Hindlimb muscle (tissue), 1 donor: ENCODE measurements around the gene DCHS2. TPM values are rescaled to one million over a fixed set of nuclear protein-coding genes. Genes with fewer than 3 reads are reported as not detected.

Experiments used
- DNase-seq: peaks from one replicate; pipeline ENCODE4 v3.0.0-alpha.2; 2013
- polyA plus RNA-seq: library from polyadenylated mRNA; unstranded; fragments of 120-200 nt; gene quantifications from one replicate; pipeline ENCODE4 v1.2.1, GENCODE V29; 2013; ENCODE audit not compliant: insufficient read length

Gene DCHS2
- polyA plus RNA-seq, 1 donor = 3.0 TPM

DNA sequence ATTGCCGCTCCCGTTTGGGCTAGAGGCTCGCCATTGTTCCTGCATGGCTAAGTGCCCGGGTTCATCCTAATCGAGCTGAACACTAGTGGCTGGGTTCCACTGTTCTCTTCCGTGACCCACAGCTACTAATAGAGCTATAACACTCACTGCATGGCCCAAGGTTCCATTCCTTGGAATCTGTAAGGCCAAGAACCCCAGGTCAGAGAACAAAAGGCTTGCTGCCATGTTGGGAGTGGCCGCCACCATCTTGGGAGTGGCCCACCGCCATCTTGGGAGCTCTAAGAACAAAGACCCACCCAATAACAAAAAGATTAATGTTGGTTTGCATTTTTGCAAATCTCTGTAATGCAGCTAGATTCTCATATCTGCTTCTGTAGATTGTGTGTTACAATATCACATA, 299.0 kb downstream of the DCHS2 start:
- no peak for DNase-seq

DNA sequence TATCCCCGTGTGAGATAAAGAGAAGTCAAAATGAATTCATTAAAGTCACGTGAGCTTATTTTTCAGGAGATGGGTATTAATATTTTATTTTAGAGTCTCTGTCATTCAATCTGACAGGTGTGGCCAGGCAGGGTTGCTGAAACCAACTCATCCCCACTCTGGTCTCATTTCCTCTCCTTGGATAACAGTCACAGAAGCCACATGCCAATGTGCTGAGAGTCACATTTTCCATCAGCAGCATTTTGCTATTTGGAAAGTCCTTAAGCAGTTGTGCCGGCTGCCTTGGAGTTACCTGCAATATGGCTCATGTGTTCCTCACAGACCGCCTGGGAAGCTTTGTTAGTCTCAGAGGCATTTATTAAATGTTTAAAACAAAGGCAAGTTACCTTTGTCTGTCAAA, 302.3 kb downstream of the DCHS2 start:
- DNase-seq = peak; percentile 36

DNA sequence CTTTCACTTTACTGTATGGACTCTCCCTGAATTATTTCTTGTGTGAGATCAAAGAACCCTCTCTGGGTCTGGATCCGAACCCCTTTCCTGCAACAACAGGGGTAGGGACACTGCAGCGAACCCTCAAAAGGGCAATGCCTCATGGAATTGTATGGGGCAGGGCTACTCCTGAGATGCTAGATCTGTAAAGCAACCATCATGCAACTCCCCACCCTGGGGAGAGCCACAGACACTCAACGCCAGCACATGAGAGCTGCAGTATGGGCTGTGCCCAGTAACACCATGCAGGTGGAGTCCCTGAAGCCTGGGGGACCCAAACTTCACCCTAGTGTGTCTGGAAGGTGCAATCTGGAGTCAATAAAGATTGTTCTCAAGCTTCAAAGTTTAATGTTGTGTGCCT, 304.7 kb downstream of the DCHS2 start:
- no peak for DNase-seq

DNA sequence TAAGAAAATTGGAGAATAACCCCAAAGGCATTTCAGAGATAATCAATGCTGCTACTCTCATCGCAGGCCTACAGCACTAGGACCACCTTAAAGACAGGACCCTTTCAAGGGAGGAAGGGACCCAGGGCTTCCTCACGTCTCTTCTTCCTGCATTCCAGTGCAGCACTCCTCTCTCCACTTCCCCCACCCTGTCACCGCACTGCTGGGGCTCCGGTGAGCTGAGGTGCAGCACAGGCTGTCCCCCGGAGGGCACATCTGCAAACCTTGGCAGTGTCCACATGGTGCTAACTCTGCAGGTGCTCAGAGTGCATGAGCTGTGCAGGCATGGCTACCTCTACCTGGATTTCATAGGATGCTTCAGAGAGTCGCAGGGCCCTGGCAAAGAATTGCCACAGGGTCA, 305.6 kb downstream of the DCHS2 start:
- DNase-seq = no peak

DNA sequence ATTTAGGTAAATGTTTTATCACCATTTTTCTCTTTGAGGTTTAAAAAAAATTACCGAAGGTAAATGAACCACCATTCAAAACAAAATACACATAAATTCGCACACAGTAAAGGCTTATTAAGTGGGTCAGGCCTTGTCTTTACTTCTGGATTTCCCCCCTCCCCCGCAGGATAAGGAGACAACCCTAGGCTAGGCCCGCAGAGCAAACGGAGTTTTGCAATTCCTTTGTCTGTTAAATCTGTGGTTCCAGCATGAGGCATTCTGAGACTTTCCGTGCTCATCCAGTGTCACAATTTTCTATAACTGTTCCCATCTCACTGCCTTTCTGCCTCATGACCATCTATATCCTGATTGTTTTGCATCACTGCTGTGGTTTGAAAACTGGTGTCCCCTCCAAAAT, 307.4 kb downstream of the DCHS2 start:
- DNase-seq = no peak

DNA sequence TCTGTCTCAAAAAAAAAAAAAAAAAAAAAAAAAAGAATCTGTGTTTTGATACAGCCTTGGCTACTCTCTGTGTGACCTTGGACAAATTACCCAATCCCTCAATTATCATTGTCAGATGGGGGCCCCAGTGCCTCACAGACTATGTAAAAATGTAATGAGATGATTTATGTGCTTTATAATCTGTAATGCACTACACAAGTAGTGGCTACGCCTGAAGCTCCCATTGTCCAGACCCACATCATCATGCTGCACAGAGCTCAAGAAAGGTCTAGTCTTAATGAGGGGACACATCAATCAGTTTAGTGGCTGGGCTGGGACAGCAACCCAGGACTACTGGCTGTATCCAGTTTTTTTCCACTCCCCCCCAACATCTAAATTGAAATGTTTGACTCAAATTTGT, 308.3 kb downstream of the DCHS2 start:
- no peak for DNase-seq

Other genes starting within 250 kb of the DCHS2 start
- 55.3 TPM for gene PLRG1, start 58.6 kb upstream of the DCHS2 start, polyA plus RNA-seq
- not detected for gene FGB, start 71.2 kb upstream of the DCHS2 start, polyA plus RNA-seq
- not detected for gene FGA, start 98.9 kb upstream of the DCHS2 start, polyA plus RNA-seq
- gene FGG, start 120.9 kb upstream of the DCHS2 start, polyA plus RNA-seq = not detected